Measurements from ENCODE around the gene C1QTNF9. TPM values are rescaled to one million over a fixed set of nuclear protein-coding genes. Genes with fewer than 3 reads are reported as not detected.

C1QTNF9 gene
- total RNA-seq, 1 donor from 2014 or later: not detected

GRCh38 chr13:24267801-24268200 lies 41.6 kb upstream of the C1QTNF9 start:
- no peaks in the 10 kb centered on the region for H3K27me3 Mint-ChIP-seq (ENCODE audit: low read depth)
- DNase-seq (ENCODE audit: low spot score in 2 of 2, unreplicated experiment in 2 of 2): no peak
- no peaks in the 10 kb centered on the region for H3K36me3 Mint-ChIP-seq
- peaks cover 42% of the 10 kb centered on the region for H3K4me1 Mint-ChIP-seq
- no peak for TF ChIP-seq CTCF (IDR thresholded peaks at IDR 0.05; ENCODE audit: unreplicated experiment)
- H3K4me3 Mint-ChIP-seq: no peak overlapping the region
- H3K9me3 Mint-ChIP-seq: no peaks in the 10 kb centered on the region
- no peak overlapping the region for H3K27ac Mint-ChIP-seq

GRCh38 chr13:24269821-24270220 lies 39.6 kb upstream of the C1QTNF9 start:
- no peak for DNase-seq (ENCODE audit: low spot score in 2 of 2, unreplicated experiment in 2 of 2)
- no peaks in the 10 kb centered on the region for H3K9me3 Mint-ChIP-seq
- H3K4me1 Mint-ChIP-seq: peaks cover 36% of the 10 kb centered on the region
- TF ChIP-seq CTCF (IDR thresholded peaks at IDR 0.05; ENCODE audit: unreplicated experiment): no peak
- H3K36me3 Mint-ChIP-seq: no peaks in the 10 kb centered on the region
- no peaks in the 10 kb centered on the region for H3K27me3 Mint-ChIP-seq (ENCODE audit: low read depth)
- H3K4me3 Mint-ChIP-seq: no peak overlapping the region
- H3K27ac Mint-ChIP-seq: no peak overlapping the region

- Mint-ChIP-seq H3K9me3 (no peaks in the 10 kb centered on the region), H3K4me3 (peak overlapping the region; percentile 34), H3K27ac (peak overlapping the region; percentile 86), H3K36me3 (no peaks in the 10 kb centered on the region), H3K27me3 (ENCODE audit: low read depth) (no peaks in the 10 kb centered on the region), H3K4me1 (peaks cover 38% of the 10 kb centered on the region)
- DNase-seq (ENCODE audit: low spot score in 2 of 2, unreplicated experiment in 2 of 2): no peak
- no peak for TF ChIP-seq CTCF (IDR thresholded peaks at IDR 0.05; ENCODE audit: unreplicated experiment)
Observed at GRCh38 chr13:24270639-24271141, 38.7 kb upstream of the C1QTNF9 start.

DNA sequence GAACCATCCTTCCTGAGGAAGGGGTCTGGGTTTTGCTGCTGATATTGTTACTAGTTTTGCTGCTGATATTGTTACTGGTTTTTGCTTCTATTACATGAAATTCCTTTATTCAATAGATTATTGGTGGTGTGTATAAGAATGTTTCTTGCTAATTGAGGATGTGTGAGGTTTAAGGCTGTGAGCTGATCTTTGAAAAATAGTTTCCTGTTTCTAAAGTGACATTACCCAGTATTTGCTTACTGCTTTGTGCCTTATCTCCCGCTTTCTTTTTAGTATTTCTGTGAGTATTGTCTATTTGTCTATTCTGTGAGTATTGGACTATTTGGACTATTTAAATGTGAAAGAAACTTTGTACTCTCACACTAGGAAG lies 38.2 kb upstream of the C1QTNF9 start:
- Mint-ChIP-seq H3K36me3 (no peaks in the 10 kb centered on the region), H3K4me3 (no peak overlapping the region), H3K27me3 (ENCODE audit: low read depth) (no peaks in the 10 kb centered on the region), H3K27ac (peak overlapping the region; percentile 86), H3K4me1 (peaks cover 38% of the 10 kb centered on the region), H3K9me3 (no peaks in the 10 kb centered on the region)
- DNase-seq (ENCODE audit: low spot score in 2 of 2, unreplicated experiment in 2 of 2): no peak
- TF ChIP-seq CTCF (IDR thresholded peaks at IDR 0.05; ENCODE audit: unreplicated experiment): no peak

GRCh38 chr13:24271601-24272451 lies 37.6 kb upstream of the C1QTNF9 start:
- Mint-ChIP-seq H3K4me3 (peak overlapping the region; percentile 44), H3K27ac (peak overlapping the region; percentile 86), H3K36me3 (no peaks in the 10 kb centered on the region), H3K4me1 (peaks cover 39% of the 10 kb centered on the region), H3K27me3 (ENCODE audit: low read depth) (no peaks in the 10 kb centered on the region), H3K9me3 (no peaks in the 10 kb centered on the region)
- TF ChIP-seq CTCF (IDR thresholded peaks at IDR 0.05; ENCODE audit: unreplicated experiment): no peak
- no peak for DNase-seq (ENCODE audit: low spot score in 2 of 2, unreplicated experiment in 2 of 2)

Measured in mesothelial cell of epicardium (in vitro differentiated cells).